Caki2 (cell line): ENCODE results near the gene ATP5F1B. TPM values are rescaled to one million over a fixed set of nuclear protein-coding genes. Genes with fewer than 3 reads are reported as not detected.
A peak's percentile ranks its signal among the peaks of the same experiment; 100 is the strongest.
"Not testable (repeated sequence)": the region's sequence is repeated elsewhere in the genome, so short reads cannot be mapped to it uniquely, and the experiment has no call there.

Experiments
- DNase-seq: peaks from one replicate; pipeline ENCODE4 v3.0.0-alpha.2; 2015; ENCODE audit warnings: low read depth
- in situ Hi-C: cut with HindIII; loops from 2 replicates; pipeline ENCODE4 v1.10.0; 2016; ENCODE audit warnings: low sequenced_read_pairs, low pct_unique_long_range_greater_than_20kb, mixed read lengths
- total RNA-seq: library from RNA; depleted of rRNA; stranded (reverse); fragments of >200 nt; shearing (Covaris generic); gene quantifications from 2 replicates; pipeline ENCODE4 v1.2.3, GENCODE V29; 2014; ENCODE audit warnings: low replicate concordance

ATP5F1B gene
- total RNA-seq, 1 experiment from 2014 or later = 175 TPM

GRCh38 chr12:56657416-56658379 is 11.9 kb upstream of the ATP5F1B start:
- in situ Hi-C loops = no loop called here
- no peak for DNase-seq

DNA sequence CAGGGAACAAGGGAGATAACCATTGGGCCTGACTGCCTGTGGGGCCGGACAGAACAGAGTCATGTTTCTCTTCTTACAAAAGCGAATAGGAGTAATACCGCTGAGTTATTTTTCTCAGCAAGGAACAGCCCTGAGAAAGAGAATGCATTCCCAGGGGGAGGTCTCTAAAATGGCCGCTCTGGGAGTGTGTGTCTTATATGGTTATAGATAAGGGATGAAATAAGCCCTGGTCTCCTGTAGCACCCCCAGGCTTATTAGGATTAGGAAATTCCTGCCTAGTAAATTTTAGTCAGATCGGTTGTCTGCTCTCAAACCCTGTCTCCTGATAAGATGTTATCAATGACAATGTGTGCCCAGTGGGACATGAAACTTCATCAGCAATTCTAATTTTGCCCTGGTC is 8.0 kb upstream of the ATP5F1B start:
- in situ Hi-C loops = not testable (repeated sequence)

DNA sequence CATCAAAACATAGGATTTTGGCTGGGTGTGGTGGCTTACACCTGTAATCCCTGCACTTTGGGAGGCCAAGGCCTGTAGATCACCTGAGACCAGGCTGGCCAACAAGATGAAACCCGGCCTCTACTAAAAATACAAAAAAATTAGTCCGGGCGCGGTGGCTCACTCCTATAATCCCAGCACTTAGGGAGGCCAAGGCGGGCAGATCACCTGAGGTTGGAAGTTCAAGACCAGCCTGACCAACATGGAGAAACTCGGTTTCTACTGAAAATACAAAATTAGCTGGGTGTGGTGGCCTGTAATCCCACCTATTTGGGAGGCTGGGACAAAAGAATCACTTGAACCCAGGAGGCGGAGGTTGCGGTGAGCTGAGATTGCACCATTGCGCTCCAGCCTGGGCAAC is 2.2 kb upstream of the ATP5F1B start:
- in situ Hi-C loops, DNase-seq: not testable (repeated sequence)

More for the DNA sequence above, 8.0 kb upstream of the ATP5F1B start:
- DNase-seq = not testable (repeated sequence)

GRCh38 chr12:56645201-56645716 is 525 bp downstream of the ATP5F1B start:
- in situ Hi-C loops = no loop called here
- peak; percentile 23 for DNase-seq

- in situ Hi-C loops = no loop called here
- DNase-seq = no peak
Observed at GRCh38 chr12:56644654-56645053, 1.1 kb downstream of the ATP5F1B start.

- no peak for DNase-seq
- in situ Hi-C loops = no loop called here
Observed at GRCh38 chr12:56641219-56641618, 4.6 kb downstream of the ATP5F1B start.

GRCh38 chr12:56637621-56638020 is 8.2 kb downstream of the ATP5F1B start:
- in situ Hi-C loops = no loop called here
- no peak for DNase-seq

GRCh38 chr12:56636675-56637540 is 8.9 kb downstream of the ATP5F1B start:
- in situ Hi-C loops = no loop called here
- peak; percentile 100 for DNase-seq

DNA sequence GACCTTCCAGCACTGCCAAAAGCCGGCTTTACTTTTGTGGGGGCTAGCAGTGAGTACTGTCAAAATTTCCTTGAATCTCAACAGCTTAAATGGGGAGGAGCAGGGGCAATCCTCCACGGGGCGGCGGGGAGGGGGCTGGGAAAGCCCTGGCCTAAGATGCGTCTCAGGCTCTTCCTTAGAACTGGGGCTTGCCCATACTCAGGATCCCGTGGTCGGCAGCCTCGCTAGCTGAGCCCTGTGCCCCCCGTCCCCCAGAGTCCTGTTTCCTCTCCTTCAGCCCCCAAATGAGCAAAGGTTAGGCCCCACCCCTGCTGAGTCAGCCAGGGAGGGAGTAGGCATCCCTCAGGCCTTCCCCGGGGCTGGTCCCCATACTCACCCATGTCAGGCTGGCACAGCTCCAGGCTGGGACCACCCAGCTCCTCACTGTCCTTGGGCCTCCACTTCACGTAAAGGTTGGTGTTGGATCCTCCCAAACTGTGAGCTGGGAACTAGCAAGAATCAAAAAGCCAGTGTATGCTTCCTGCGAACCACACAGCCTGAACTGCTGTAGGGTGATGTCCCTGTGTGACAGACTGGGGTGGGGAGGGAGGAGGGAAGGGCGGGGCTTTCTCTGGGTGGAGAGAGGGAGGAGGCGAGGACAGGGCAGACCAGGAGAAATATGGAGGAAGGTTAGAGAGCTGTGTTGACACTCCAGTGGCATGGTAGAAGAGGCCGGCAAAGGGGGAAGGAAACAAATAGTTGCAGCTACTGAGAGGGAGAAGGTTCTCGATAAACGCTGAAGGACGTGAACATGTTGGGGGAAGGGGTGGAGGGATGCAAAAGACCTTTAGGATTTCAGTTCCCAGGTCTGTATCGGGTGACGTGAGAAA is 9.7 kb downstream of the ATP5F1B start:
- peak; percentile 94 for DNase-seq
- in situ Hi-C loops = no loop called here

DNA sequence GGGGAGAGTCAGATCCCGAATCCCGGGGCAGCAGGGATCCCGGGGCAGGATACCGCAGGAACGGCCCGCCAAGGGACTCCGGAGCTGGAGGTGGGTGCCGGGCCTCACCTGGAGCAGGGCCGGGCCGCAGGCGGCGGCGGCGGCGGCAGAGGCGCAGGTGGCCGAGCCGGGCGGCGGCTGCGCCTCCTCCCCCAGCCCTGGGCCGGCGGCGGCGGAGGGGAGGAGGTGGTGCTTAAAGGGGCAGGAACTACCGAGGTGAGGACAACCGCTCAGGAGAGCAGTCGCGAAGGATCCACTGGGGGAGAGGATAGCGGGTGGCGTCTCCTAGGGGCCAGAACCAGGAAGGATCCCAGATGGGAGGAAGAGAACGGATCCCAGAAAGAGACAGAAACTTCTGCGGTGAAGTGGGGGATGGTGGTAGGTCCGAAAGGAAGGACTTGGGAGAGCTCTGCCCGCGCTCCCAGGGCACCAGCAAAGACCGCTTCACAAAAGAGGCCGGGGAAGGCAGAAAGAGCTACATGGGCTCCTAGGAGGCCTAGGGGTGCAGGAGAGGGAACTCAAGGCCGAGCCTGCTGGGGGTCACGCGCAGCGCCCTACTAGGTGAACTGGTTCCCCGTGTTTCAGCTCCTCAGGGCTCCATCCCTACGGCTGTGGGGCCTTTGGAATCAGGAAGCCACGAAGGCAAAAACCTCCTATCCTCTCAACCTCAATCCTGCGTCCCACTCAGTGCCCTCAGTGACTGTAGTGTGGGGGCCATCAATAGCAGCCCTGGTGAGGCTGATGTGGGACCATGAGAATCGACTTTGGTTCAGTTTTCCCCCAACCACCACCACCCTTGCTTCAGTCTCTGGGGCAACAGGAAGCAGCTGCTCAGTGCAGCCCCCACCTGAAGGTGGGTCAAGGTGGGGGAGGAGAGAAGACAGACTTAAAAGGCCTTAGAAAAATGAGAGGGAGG is 10.7 kb downstream of the ATP5F1B start:
- in situ Hi-C loops = no loop called here
- peak; percentile 92 for DNase-seq

GRCh38 chr12:56634242-56634836 is 11.4 kb downstream of the ATP5F1B start:
- in situ Hi-C loops = no loop called here
- peak; percentile 67 for DNase-seq

- no peak for DNase-seq
- in situ Hi-C loops = no loop called here
Observed at GRCh38 chr12:56633468-56634241, 12.1 kb downstream of the ATP5F1B start.

- in situ Hi-C loops = no loop called here
- no peak for DNase-seq
Observed at GRCh38 chr12:56632701-56633467, 12.9 kb downstream of the ATP5F1B start.

DNA sequence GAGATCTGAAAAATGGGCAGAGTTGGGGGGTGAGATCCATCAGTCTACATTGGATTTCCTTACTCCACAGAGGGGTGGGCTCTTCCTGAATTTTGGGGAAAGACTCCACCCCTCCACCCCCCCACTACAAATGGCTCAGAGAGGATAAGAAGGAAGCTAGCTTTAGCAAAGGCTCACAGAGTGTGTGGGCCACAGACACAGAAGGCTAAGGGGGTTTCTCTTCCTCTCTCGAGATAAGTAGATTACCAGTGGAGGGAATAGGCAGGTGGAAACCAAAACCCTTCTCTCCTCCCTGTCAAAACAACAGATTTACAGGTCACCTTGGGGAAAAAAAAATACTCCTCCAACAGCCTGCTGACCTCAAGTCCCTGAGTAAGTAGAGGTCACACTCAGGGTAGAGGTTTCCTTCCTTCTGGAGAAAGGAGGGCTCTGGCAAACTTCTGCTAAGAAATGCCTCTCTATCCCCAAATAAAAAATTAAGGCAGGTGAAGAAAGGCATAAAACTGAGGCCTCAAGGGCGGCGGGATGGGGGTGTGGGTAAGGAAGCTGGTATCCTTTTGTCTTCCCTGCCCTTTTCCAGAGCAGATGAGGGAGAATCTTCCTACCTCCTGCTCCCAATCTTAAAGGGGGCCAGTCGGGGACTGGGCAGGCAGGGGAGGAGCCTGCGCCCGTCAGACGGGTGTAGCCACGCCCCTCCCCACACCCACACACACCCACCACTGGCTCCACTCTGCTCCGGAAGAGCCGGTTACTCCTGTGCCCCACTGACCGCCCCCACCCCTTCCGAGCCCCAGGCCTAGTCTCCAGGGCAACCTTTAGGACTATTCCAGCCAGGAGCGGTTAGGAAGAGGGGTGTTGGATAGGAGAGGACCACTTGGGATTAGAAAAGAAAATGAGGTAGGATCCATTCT is 13.7 kb downstream of the ATP5F1B start:
- peak; percentile 44 for DNase-seq
- in situ Hi-C loops = no loop called here
